Smooth muscle cell (in vitro differentiated cells): ENCODE measurements around the gene ZNF426. TPM values are rescaled to one million over a fixed set of nuclear protein-coding genes. Genes with fewer than 3 reads are reported as not detected.
"Not testable (repeated sequence)": the region's sequence is repeated elsewhere in the genome, so short reads cannot be mapped to it uniquely, and the experiment has no call there.

Experiments used
- DNase-seq: peaks from one replicate; lab custom pipeline; 2025; ENCODE audit not compliant: unreplicated experiment; lab: John Stamatoyannopoulos, UW
- H2AFZ ChIP-seq: fragments of 200-600 bp; sonication (generic); 2 replicates; pipeline ENCODE4 v1.6.0; 2016; ENCODE audit warnings: antibody characterized with exemption, low read depth, mild to moderate bottlenecking
- H3F3A ChIP-seq: fragments of 200-600 bp; sonication (generic); 2 replicates; pipeline ENCODE4 v1.6.0; 2017; ENCODE audit warnings: antibody characterized with exemption, low read depth
- H3K27ac ChIP-seq: fragments of 200-600 bp; sonication (generic); 2 replicates; pipeline ENCODE4 v1.5.1; 2016; ENCODE audit warnings: low read depth, mild to moderate bottlenecking
- H3K27me3 ChIP-seq: fragments of 200-600 bp; sonication (generic); 2 replicates; pipeline ENCODE4 v1.6.1; 2016; ENCODE audit warnings: low read depth, mild to moderate bottlenecking
- H3K36me3 ChIP-seq: fragments of 200-600 bp; sonication (generic); 2 replicates; pipeline ENCODE4 v1.5.1; 2016; ENCODE audit warnings: low read depth
- H3K4me1 ChIP-seq: fragments of 200-600 bp; sonication (generic); 2 replicates; pipeline ENCODE4 v1.5.1; 2016; ENCODE audit warnings: low read depth
- H3K4me2 ChIP-seq: fragments of 200-600 bp; sonication (generic); 2 replicates; pipeline ENCODE4 v1.6.0; 2016; ENCODE audit warnings: mild to moderate bottlenecking
- H3K4me3 ChIP-seq: fragments of 200-600 bp; sonication (generic); 2 replicates; pipeline ENCODE4 v1.5.1; 2016; ENCODE audit warnings: mild to moderate bottlenecking
- H3K79me2 ChIP-seq: fragments of 200-600 bp; sonication (generic); 2 replicates; pipeline ENCODE4 v1.6.0; 2016; ENCODE audit warnings: low read depth, mild to moderate bottlenecking
- H3K9ac ChIP-seq: fragments of 200-600 bp; sonication (generic); 2 replicates; pipeline ENCODE4 v1.6.0; 2016; ENCODE audit warnings: low read depth
- H3K9me3 ChIP-seq: fragments of 200-600 bp; sonication (generic); replicated peaks from 2 replicates; pipeline ENCODE4 v1.5.1; 2016; ENCODE audit warnings: low read depth
- H4K20me1 ChIP-seq: fragments of 200-600 bp; sonication (generic); 2 replicates; pipeline ENCODE4 v1.6.0; 2016; ENCODE audit warnings: low read depth
- WGBS: methylation state at CpG from one replicate; pipeline ENCODE4 v1.1.7; 2016; ENCODE audit warnings: low lambda C conversion rate; 5-methylcytosine and 5-hydroxymethylcytosine counted together
- polyA plus RNA-seq: library from polyadenylated mRNA; unstranded; fragments of >200 nt; fragmentation: Nextera tagmentation; extraction: Ambion mirVana; gene quantifications from 2 replicates; pipeline ENCODE4 v1.2.1, GENCODE V29; 2016
- total RNA-seq: library from RNA; depleted of rRNA; stranded (reverse); fragments of >200 nt; gene quantifications from 2 replicates; pipeline ENCODE4 v1.2.3, GENCODE V29; 2014
- TF ChIP-seq, protein P1 (sequence below): fragments of 200-600 bp; sonication (generic); IDR thresholded peaks from 2 replicates; pipeline ENCODE4 v1.5.1; 2017; ENCODE audit warnings: borderline replicate concordance, mild to moderate bottlenecking, antibody characterized with exemption; ENCODE audit not compliant: insufficient read depth, poor library complexity, severe bottlenecking

Gene ZNF426
- total RNA-seq (13.2 and 21.0 TPM in 2 replicates), polyA plus RNA-seq (8.1 and 12.7 TPM in 2 replicates)

DNA sequence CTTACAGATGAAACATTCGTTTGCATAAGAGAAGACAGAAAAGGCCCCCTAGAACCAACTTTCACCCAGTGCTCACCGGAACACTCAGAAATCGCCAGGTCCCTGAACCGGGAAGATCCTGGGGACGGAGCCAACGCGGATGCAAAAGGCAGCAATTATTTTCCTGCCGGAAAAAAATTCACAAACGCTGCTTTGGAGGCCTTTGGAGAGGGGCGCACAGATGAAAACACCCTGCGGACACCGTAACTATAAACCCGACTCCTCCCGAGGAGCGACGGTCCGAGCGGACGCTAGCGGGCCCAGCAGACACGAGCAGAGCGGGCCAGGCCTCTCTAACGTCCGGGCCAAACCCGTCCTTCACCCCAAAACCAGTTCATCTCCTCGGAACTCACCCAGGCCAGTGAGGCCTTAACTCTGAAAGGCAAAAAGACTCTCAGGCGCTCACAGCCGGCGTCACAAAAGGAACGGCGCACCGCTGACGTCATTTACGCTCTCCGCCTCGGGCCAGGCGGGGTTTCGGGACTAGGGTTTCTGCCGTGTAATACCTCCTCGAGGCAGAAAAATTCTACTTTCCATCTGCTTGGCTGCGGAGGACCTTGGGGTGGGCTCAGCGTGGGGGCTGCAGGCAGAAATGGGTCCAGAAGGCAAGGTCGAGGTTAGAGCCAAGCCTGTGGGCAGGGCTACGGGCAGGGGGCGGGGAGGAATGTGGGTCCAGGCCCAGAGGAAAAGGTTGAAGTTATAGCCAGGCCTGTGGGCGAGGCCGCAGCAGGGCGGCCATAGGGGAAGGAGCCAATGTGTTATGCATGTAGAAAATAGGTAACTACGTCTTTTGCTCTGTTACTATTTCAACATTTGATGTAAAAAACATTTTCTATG is at the start of gene ZNF426:
Gene ZNF426, minus strand, starts transcription at position 463 of the 876 bp plus-strand sequence. CDS start 2,413 bp downstream, outside the sequence.
- peak within 1 kb of the TSS; percentile 83 for H2AFZ ChIP-seq
- peak within 1 kb of the TSS; percentile 95 for H3K27ac ChIP-seq
- H3F3A ChIP-seq, result no peaks in the 10 kb centered on the region
- H3K9me3 ChIP-seq, result peaks cover 14% of the 10 kb centered on the region
- H3K9ac ChIP-seq, result peak within 1 kb of the TSS; percentile 99
- 3% methylated on average over 49 of the region's 49 CpGs for WGBS
- peaks cover 34% of the 10 kb centered on the region for H3K36me3 ChIP-seq
- TF ChIP-seq, protein P1, sequence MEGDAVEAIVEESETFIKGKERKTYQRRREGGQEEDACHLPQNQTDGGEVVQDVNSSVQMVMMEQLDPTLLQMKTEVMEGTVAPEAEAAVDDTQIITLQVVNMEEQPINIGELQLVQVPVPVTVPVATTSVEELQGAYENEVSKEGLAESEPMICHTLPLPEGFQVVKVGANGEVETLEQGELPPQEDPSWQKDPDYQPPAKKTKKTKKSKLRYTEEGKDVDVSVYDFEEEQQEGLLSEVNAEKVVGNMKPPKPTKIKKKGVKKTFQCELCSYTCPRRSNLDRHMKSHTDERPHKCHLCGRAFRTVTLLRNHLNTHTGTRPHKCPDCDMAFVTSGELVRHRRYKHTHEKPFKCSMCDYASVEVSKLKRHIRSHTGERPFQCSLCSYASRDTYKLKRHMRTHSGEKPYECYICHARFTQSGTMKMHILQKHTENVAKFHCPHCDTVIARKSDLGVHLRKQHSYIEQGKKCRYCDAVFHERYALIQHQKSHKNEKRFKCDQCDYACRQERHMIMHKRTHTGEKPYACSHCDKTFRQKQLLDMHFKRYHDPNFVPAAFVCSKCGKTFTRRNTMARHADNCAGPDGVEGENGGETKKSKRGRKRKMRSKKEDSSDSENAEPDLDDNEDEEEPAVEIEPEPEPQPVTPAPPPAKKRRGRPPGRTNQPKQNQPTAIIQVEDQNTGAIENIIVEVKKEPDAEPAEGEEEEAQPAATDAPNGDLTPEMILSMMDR, result no peak
- peaks cover 32% of the 10 kb centered on the region for H3K79me2 ChIP-seq
- H3K27me3 ChIP-seq, result no peaks in the 10 kb centered on the region
- H4K20me1 ChIP-seq, result no peaks in the 10 kb centered on the region
- H3K4me1 ChIP-seq, result peaks cover 9% of the 10 kb centered on the region
- DNase-seq, result peak; percentile 46
- peak within 1 kb of the TSS; percentile 87 for H3K4me3 ChIP-seq
- H3K4me2 ChIP-seq, result peak within 1 kb of the TSS; percentile 92

DNA sequence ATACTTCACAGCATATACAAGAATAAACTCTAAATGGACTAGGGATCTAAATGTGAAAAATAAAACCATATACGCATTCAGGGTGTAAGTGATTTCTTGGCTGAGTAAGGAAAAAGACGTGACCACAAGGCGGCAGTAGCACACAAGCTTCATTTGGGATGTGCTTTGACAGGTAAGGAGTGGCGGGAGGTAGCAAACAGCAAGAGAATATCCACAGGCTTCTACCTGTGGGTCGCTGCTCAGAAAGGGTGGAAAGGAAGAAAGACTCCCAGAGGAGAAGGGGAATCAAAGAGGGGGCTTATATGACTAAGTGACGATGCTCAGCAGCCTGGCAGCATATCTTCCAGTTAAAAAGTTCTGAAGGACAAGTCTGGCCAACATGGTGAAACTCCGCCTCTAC is 48.3 kb upstream of the ZNF426 start:
- Histone ChIP-seq H3K4me1 (peaks cover 14% of the 10 kb centered on the region), H4K20me1 (peaks cover 13% of the 10 kb centered on the region), H3K79me2 (peaks cover 23% of the 10 kb centered on the region), H3F3A (no peaks in the 10 kb centered on the region), H3K9ac (no peak overlapping the region), H3K36me3 (no peaks in the 10 kb centered on the region), H3K27ac (no peak overlapping the region), H3K27me3 (no peaks in the 10 kb centered on the region), H3K9me3 (no peaks in the 10 kb centered on the region), H3K4me3 (no peak overlapping the region), H3K4me2 (no peak overlapping the region), H2AFZ (peak overlapping the region; percentile 68)
- 23% methylated on average over 7 of the region's 7 CpGs for WGBS
- peak; percentile 1 for DNase-seq
- TF ChIP-seq, protein P1, result peak; percentile 60

DNA sequence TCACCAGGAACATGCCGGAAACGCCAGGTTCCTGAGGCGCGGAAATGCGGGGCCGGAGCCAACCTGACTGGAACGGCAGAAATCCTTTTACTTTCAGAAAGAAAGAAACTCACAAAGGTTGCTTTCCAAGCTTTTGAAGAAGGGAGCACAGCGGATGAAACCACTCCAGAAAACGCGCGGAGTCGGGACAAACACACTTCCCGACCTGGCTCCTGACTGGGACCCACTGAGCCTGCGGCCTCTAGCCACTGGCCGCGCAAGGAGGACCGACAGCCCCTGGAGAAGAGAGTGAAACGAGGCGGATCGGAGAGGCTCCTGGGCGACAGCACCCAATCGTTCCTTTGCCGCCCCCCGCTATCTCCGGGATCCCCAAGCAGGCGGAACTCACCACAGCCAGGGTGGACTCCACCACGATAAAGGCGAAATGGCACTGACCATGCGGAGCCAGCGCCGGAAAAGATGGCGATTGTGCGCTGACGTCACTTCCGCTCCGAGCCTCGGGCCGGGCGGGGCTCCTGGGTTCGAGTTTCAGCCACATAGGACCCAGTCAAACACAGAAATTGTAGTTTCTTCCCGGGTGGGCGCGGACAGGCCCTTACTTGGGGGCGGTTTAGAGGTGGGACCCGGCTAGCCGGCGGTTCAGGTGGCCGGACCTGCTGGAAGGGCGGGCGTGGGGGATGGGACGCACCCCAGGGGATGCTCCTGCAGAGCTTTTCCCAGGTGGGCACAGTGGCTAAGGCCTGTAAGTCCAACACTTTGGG is 45.8 kb upstream of the ZNF426 start, which contains the start of gene ZNF121:
Gene ZNF121, minus strand, starts transcription at position 432 of the 761 bp plus-strand sequence. CDS start 16,407 bp downstream, outside the sequence.
- Histone ChIP-seq H3K27me3 (no peaks in the 10 kb centered on the region), H3K4me2 (peak within 1 kb of the TSS; percentile 94), H3K4me3 (peak within 1 kb of the TSS; percentile 87), H2AFZ (peak within 1 kb of the TSS; percentile 90), H3K27ac (peak within 1 kb of the TSS; percentile 57), H3F3A (no peaks in the 10 kb centered on the region), H3K79me2 (peaks cover 48% of the 10 kb centered on the region), H3K36me3 (peaks cover 3% of the 10 kb centered on the region), H4K20me1 (peaks cover 33% of the 10 kb centered on the region), H3K9me3 (no peaks in the 10 kb centered on the region), H3K4me1 (peaks cover 14% of the 10 kb centered on the region), H3K9ac (peak within 1 kb of the TSS; percentile 71)
- TF ChIP-seq, protein P1, result no peak
- 1% methylated on average over 51 of the region's 51 CpGs for WGBS
- DNase-seq, result peak; percentile 40

DNA sequence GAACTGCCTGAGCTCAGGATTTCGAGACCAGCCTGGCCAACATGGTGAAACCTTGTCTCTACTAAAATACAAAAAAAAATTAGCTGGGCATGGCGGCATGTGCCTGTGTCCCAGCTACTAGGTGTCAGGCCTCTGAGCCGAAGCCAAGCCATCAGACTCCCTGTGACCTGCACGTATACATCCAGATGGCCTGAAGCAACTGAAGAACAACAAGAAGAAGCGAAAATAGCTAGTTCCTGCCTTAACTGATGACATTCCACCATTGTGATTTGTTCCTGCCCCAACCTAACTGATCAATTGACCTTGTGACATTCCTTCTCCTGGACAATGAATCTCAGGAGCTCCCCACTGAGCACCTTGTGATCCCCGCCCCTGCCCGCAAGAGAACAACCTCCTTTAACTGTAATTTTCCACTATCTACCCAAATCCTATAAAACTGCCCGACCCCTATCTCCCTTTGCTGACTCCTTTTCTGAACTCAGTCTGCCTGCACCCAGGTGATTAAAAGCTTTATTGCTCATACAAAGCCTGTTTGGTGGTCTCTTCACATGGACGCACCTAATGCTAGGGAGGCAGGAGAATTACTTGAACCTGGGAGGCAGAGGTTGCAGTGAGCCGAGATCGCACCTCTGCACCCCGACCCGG is 43.8 kb upstream of the ZNF426 start:
- H4K20me1 ChIP-seq, result peaks cover 42% of the 10 kb centered on the region
- H3K4me1 ChIP-seq, result peaks cover 14% of the 10 kb centered on the region
- not testable (repeated sequence) for H3K36me3 ChIP-seq, DNase-seq, H3K9ac ChIP-seq, H3K27me3 ChIP-seq, H3K9me3 ChIP-seq, H2AFZ ChIP-seq, H3K27ac ChIP-seq, H3F3A ChIP-seq
- H3K79me2 ChIP-seq, result peaks cover 69% of the 10 kb centered on the region
- H3K4me3 ChIP-seq, result peak overlapping the region; percentile 87
- 54% methylated on average over 13 of the region's 13 CpGs for WGBS
- H3K4me2 ChIP-seq, result peak overlapping the region; percentile 94
